NCI-H1694 treated with DMSO at 0.1 percent for 48 hours (cell line): ENCODE measurements around the gene POT1.
A peak's percentile ranks its signal among the peaks of the same experiment; 100 is the strongest.

ENCODE experiments used
- DNase-seq: peaks from one replicate; lab custom pipeline; 2025; lab: John Stamatoyannopoulos, UW

Gene POT1

DNA sequence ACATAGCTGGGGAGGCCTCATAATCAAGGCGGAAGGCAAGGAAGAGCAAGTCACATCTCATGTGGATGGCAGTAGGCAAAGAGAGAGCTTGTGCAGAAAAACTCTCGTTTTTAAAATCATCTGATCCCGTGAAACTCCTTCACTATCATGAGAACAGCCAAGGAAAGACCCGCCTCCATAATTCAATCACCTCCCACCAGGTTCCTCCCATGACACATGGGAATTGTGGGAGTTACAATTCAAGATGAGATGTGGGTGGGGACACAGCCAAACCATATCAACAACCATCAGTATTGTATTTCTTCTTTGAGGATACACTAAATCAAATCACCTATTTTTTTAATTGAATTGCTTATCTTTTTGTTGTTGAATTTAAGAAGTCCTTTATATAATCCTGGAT lies 16.7 kb downstream of the POT1 start:
- DNase-seq = no peak

DNA sequence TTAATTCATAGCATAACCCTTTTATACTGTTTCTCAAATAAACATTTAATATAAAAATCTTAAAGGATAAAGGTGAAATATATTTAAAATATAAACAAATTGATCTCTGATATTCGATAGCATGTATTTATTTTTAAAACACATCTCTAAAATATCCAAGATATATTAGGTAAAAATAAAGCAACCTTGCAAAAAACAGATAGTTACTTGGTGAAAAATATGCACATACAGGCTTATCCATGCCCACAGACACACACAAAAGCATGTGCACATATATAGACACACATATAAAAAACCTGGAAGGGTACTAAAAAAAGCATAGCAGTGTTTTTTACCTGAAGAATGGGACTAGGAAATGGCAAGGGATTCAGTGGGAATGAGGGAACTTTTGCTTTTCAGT lies 19.8 kb downstream of the POT1 start:
- DNase-seq = no peak

DNA sequence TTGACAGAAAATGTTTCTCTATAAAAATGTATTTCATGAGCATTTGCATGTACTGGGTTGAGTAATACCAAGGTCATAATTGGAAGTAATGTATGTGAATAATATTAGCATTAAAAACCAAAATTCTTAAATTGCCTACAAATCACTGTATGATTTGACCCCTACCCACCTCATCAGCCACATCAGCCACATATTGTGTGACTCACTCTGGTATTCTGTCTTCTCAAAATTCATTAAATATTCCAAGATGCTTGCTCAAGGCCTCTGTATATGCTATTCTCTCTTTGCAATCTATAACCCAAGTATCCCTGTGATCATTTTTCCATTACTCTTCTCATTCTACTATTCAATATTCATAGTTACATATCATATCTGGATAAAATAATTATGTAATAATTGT lies 21.4 kb downstream of the POT1 start:
- DNase-seq = no peak

DNA sequence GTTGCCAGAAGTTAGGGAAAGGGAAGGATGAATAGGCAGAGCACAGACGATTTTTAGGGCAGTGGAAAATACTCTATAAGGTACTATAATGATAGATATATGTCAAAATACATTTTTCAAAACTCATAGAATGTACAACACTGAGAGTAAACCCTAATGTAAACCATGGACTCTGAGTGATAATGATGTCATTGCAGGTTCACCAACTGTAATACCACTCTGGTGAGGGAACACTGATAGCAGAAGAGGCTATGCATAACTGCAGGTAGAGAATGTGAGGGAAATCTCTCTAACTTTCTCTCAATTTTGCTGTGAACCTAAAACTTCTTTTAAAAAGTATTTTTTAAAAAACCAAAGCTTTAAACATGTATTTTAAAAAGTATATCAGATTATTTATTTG lies 22.1 kb downstream of the POT1 start:
- DNase-seq = no peak

DNA sequence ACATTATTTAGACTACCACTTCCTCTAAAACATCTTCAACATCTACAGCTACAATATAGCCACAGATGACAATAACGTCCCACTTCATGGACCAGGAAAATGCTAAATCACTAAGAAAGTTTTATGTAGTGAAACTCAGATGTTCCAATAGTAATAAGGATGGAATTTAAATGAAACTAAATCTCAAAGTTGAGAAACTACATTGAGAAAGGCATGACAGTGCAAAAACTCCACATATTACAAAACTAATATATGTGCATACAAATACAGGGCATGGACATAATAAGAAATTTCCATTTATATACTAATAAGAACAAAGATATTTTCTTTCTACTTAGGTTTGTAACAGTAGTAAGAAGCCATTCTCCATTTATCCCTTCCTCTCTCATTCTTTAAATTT lies 31.1 kb downstream of the POT1 start:
- no peak for DNase-seq

DNA sequence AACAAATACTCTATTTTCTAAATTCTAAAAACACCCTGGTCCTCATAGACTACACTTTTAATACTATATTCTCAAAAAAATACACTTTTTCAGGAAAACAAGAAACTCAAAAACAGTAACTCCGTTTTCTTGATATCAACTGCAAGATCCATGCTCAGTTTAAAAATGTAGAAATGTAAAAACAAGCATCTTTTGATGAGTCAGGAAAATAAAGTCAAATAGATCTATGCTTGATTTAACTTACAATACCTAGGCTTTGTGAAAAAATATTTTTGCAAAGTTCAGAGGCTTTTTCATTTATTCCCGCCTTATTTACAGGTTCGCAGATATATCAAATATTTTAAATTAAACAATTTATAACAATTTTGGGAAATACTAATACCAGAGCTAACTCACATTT lies 33.6 kb downstream of the POT1 start:
- no peak for DNase-seq

DNA sequence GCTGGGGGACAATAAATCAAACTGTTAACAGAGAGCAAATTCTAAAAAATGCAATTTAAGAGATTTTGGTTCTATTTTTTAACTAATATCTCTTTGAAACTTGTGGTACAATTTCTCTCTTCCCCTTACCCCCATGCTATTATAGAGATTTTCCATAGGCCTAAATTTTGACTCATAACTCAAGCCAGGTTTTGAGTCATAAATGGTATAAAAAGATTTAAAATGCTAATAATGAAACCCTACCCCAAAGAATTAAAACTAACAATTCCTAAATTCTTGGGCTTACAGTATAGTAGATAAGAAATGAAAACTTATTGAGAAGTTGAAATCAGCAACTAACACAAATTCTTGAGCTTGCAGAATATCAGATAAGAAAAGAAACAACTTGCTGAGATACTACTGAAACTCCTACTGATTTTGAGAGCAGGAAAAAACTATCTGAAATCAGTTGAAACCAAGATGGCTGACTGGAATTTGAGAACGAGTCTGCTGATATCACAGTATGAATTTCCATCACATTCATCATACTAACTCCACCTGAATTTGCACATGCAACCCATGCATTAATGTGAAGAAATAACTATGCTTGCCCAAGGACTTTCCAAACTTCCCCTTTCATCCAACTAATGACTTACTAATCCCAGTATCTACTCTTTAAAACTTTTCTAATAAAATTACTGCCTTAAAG lies 36.3 kb downstream of the POT1 start:
- DNase-seq = no peak

DNA sequence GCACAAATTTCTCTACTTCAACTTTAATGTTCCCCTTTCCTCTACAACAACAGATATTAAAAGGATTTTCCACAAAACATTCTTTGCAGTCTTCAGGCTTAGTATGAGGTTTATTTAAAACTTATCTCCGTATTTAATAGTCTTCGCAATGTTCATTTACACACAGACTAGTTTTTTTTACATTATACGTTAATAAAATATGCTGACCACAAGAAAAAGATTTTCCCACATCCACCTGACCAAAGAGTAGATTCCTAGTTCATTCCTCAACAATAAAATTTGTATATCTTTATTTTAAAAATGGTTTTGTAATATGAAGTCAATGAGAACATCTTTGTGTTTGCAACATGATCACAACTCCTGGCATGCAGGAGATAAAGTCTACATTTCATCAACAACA lies 42.4 kb downstream of the POT1 start:
- DNase-seq = no peak

DNA sequence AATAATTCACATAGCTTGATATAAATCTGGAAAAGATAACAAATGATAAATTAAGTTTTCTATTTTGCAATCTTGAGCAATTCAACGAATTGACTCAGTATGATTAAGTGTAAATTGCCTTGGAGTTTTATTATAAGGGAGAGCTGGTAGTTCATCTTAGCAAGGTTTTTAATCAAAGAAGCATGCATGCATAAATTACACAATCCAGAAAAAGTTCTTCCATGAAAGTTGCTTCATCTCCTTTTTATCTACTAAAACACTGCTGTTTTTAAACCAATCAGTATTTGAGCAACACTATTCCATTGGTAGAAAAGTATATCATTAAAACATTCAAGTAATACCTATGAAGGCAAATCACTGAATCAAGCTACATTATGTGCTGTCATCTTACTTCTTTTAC lies 47.6 kb downstream of the POT1 start:
- DNase-seq = no peak

DNA sequence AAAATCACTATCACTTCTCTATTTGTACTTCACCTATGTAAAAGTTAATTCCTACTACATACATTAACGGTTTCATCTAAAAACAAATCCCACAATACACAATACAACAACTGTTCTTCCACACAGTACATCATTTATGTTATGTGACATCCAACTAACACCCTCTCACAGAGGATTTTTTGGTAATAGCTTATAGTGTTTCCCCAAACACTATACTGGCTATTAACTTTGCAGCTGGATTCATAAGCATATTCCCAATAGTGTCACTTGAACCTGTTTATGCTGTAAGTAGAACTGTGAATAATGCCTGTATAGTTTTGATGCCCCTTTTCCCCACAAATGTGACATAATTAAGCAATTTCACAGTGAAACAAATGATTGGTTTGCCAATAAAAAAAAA lies 49.9 kb downstream of the POT1 start:
- DNase-seq = no peak

DNA sequence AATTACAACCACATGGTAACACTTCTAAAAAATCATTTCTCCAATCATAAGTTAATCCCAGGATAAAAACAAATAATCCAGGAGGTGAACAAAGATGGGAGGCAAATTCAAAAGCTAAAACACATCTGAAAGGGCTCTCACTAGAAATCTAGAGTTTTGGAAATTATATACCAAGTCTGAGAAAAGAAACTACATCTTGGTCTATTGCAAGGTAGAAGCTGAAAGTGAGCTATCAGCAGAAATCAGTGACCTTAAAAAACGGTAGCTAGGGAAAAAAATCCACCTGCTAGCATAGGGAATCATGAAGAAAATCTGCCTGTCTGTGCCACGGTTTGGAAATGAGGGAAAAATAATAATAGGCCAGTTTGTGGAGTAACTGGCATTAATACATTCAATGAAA lies 50.5 kb downstream of the POT1 start:
- DNase-seq = no peak

DNA sequence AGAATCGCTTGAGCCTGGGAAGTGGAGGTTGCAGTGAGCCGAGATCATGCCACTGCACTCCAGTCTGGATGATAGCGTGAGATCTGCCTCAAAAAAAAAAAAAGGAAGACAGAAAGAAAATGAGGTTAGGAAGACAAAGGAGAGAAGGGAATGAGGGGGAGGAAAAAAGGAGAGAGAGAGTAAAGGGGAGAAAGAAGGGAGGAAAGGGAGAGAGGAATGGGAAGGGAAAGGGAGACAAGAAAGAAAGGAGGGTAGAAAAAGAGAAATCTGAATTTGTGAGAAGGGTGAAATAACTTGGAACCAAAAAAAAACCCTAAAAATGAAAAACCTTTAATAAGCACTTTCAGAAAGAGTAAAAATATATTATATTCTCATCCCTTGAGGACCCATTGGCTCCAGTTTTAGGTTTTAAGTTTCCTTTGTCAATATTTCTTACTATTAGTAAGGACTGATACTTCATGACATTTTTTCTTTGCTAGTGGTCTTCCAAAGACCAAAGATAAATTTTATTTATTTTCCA lies 54.9 kb downstream of the POT1 start:
- no peak for DNase-seq

DNA sequence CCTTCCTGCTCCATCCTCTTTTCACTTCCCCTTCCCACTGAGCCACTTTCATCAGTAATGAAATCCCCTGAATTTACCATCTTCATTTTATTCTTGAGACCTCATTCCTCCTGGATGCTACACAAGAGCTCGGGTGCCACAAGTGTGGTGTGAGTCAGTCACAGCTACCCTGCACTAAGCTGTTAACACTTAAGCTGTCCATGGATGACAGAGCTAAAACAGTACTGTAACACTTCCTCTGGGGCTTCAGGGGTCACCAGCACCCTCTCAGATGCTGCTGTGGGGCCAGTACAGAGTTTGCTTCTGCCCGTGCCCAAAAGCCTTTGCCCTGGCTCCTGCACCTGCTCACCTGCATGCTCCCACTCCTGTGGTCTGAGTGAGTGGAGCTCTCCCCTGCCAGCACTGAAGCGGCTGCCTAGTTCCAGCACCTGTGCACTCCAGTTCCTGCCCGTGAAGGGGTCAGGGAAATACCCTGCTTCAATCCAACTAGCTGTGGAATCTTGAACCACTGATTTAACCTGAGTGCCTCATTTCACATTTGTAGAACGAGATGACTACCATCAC lies 71.9 kb downstream of the POT1 start:
- no peak for DNase-seq

DNA sequence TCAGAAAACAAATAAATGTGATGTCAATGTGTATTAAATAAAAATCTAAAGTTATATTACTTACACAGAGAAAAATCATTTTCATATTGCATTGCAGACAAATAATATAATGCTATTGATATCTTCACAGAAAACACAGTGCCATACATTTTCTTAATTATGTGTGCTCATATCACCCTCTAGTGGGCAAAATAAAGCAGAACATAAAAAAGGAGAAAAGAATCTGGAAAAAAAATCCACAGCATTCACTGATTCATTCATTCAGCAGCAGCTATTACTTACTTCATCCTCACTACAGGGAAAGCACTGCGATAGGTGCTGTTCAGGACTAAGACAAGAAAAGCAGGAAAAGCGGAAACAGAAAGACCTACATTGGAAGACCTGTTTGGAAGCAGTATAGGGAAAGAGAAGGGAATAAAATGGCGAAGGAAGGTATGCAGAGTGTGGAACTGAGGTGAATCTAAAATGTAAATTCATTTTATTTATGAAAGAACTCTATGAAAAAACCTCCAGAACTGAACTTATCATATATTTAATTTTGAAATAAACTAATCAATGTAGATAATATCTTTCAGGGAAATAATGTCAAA lies 73.2 kb downstream of the POT1 start:
- DNase-seq = peak; percentile 63

DNA sequence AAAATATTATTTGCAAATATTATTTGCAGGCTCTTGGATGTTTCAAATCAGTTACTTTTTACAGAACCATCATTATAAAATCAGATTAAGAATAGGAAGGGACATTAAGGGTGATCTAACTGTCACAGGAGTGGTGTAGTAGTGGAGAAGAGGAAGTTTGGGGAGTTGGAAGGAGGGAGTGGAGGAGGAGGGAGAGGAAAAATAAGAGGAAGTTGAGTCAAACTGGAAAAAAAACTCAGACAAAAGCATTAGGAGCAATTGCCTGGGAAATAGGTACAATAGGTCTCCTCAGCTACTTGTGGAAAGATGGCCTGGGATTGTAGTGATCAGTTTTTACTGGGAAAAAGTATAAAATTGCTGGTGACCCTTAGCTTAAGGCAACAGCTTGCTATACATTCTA lies 86.3 kb downstream of the POT1 start:
- DNase-seq = no peak

DNA sequence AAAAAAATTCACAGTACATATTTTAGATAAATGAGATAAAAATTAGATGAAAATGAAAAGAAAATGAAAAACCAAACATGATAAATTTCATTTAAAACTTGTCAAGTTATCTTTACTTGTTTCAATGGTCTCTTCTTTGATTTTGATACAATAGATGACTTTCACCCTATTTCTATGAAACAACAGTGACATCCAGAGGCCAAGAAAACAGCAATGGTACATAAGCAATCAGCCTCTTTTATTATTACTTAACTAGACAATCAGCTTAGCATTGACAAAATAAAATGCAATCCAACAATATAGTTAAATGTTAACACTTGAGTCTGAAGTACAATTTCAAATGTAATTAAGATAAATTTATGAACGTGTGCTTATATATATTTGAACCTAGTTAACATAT lies 89.2 kb downstream of the POT1 start:
- peak; percentile 59 for DNase-seq

DNA sequence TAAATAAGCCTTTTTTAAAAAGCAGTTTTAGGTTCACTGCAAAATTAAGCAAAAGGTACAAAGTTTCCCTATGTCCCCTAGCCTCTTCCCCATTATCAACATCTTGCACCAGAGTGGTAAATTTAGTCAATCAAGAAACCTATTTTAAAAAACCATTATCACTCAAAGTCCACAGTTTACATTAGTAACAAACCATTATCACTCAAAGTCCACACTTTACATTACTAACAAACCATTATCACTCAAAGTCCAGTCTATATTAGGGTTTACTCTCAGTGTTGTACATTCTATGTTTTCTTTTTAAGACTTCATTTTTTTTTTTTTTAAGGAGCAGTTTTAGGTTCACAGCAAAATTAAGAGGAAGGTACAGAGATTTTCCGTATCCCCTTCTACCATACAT lies 89.9 kb downstream of the POT1 start:
- no peak for DNase-seq

DNA sequence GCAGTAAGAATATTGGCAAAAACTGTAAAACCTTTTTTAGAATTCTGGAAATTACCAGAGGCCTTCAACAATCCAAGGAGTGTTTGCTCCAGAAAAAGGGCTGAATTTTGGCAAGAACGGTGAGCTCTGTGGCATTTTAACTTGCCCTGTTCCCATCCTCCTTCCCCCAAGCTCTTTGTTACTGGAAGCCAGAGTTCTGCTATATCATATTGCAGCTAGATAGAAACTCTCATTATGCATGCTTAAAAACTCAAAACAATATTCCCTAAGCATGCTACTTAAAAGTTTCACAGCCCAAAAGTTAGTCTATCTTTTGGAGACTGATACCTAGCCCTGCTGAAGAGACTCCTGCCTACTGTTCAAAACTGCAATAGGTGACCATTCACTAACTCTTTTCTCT lies 93.5 kb downstream of the POT1 start:
- DNase-seq = no peak

DNA sequence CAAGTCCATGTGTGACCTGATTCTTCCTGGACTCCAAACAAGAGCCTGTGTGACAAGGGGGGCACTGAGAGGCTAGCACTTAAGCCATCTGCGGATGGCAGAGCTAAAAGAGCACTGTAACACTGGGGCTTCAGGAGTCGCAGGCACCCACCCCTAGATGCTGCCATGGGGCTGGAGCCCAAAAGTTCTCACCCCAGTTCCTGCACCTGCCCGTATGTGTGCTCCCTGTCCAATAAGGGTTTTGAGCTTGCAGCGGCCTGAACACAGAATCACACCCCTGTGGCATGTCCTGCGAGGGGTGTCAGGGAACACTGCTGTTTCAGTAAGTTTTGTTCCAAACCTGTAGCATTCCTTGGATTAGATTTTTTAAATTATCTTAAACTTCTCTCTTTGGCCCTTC lies 110.8 kb downstream of the POT1 start:
- DNase-seq = no peak

DNA sequence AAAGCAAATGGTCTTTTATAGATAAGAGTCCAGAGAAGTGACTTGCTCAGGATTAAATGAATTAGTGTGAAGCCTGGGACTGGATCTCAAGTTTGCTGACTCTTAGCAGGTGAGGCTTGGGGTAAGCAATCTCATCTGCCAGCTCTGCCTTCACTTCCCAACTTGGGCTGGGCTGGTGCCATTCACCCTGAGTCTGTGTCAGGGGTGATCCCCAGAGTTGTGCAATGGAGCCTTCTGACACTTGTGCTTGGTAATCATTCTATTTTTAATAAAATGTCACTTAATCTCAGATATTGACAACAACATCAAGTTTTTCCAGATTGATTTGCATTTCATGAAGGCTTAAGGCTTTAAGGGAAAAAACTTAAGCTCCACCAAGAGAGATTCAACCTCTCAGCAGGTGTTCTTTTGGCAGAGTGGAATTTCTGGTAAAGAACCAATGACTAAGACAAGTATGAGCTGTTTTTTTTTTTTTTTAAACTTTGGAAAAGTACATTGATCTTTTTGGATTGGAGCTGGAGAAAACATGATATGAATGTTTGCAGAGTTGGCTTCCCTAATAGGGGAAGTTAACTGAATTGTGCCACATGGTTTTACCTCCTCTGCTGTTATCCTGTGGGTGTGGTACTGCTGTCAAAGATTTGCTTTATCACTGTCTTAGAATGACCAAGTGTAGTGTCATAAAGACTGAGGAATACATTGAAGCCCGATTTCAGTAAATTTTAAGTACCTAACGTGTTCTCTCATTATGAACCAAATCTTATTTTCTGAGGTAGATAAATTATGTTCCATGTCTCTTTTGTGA lies 115.4 kb downstream of the POT1 start:
- DNase-seq = no peak

DNA sequence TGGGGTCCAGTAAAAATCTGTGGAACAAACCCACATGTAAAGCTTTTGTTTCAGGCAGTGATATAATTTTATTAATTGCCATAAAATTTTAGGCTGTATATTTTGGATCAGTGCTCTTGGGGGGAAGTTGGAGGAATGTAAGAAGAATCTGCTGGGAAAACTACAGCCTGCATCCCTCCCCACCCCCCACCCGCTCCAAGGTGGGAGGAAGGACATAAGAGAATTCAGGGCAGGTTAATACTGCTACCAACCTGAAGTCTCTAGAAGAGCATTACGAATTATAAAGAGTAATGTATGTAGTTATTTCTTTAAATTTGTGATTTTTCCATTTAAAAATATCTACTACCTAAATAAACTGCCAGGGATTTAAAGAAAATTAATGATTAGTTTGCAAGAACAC lies 116.9 kb downstream of the POT1 start:
- no peak for DNase-seq

DNA sequence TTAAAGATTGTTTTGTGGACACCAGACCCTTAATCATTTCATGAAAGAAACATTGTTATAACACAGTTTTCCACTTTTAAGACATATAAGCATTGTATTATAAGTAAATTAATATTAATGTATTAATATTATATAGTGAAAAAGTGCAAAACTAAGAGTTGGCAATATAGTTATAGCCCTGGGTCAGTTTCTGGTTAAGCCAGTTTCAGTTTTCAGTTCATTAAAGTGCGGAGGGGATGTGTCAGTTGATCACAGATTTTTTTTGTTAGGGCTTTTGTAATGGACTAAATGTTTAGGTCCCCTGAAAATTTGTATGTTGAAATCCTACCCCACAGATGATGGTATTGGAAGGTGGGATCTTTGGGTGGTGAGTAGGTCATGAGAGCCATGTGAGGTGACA lies 118.3 kb downstream of the POT1 start:
- no peak for DNase-seq

DNA sequence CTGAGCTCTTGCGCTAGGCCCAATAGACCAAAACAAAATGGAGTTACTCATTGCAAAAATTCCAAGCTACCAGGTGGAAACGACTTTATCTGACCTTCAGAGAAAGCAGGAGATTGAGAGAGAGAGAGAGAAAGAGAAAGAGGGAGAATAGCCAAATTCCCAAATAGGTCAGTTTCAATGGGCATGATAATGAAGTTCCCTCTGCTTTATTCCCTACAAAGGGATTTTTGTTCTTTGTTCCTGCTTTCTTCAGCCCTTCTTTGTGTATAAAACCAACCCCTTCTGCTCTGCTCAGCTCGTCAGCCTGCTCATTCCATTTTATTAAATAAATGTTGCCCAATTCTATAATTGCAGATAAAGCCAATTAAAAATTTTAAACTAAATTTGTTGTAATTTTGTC lies 119.0 kb downstream of the POT1 start:
- DNase-seq = no peak
